Sigmoid colon (tissue), 7 donors: Measurements from ENCODE around the gene TANGO6. TPM values are rescaled to one million over a fixed set of nuclear protein-coding genes. Genes with fewer than 3 reads are reported as not detected.

Experiments
- DNase-seq: peaks from one replicate; pipeline ENCODE4 v3.0.0-alpha.2; 2019
- H3K27ac ChIP-seq, 4 donors: fragments of 200-600 bp; sonication (generic); one replicate each; pipeline ENCODE4 v1.5.1; 2016 to 2019; ENCODE audit warnings: mild to moderate bottlenecking in 1 of 4
- H3K27me3 ChIP-seq, 3 donors: fragments of 200-600 bp; sonication (generic); one replicate each; pipeline ENCODE4 v1.5.1; 2019; ENCODE audit warnings: mild to moderate bottlenecking in 1 of 3
- H3K36me3 ChIP-seq, 4 donors: fragments of 200-600 bp; sonication (generic); one replicate each; pipeline ENCODE4 v1.5.1; 2016 to 2019
- H3K4me1 ChIP-seq, 4 donors: fragments of 200-600 bp; sonication (generic); one replicate each; pipeline ENCODE4 v1.5.1; 2017 to 2019
- H3K4me3 ChIP-seq, 4 donors: fragments of 200-600 bp; sonication (generic); one replicate each; pipeline ENCODE4 v1.5.1; 2017 to 2019; ENCODE audit warnings: mild to moderate bottlenecking in 2 of 4, moderate library complexity in 1 of 4
- H3K9me3 ChIP-seq, 4 donors: fragments of 200-600 bp in 3 of 4; sonication (generic) in 3 of 4; one replicate each; pipeline versions ENCODE4 v1.5.1 to v1.6.1; 2013 to 2019
- EP300 ChIP-seq, 4 donors: sonication (generic); formaldehyde crosslinking; IDR thresholded peaks; one replicate each; pipeline ENCODE4 v1.6.1; 2017; ENCODE audit warnings: antibody characterized with exemption in 4 of 4
- POLR2A ChIP-seq, 2 donors: fragments of 450-650 bp; IDR thresholded peaks; one replicate each; pipeline ENCODE4 v1.6.1; 2016; ENCODE audit warnings: antibody characterized with exemption in 2 of 2, mild to moderate bottlenecking in 2 of 2, moderate library complexity in 2 of 2
- POLR2AphosphoS5 ChIP-seq, 4 donors: sonication (generic); formaldehyde crosslinking; IDR thresholded peaks; one replicate each; pipeline ENCODE4 v1.6.1; 2017; ENCODE audit warnings: antibody characterized with exemption in 4 of 4
- WGBS, 2 donors: extraction: QIAGEN DNeasy Blood & Tissue Kit; methylation state at CpG; one replicate each; pipeline ENCODE4 v1.1.7; 2013; 5-methylcytosine and 5-hydroxymethylcytosine counted together
- intact Hi-C: fragments of 100-400 bp; cut with DNase I; formaldehyde crosslinking; loops from one replicate; pipeline ENCODE4 v1.15.1; 2023
- polyA plus RNA-seq, 3 donors: library from polyadenylated mRNA; stranded (reverse); fragments of 200-250 nt; gene quantifications; one replicate each; pipeline ENCODE4 v1.2.3, GENCODE V29; 2013
- total RNA-seq, 4 donors: library from RNA; depleted of rRNA; stranded (reverse); fragments of >200 nt; gene quantifications; one replicate each; pipeline ENCODE4 v1.1.0, GENCODE V29; 2016
- TF ChIP-seq, protein P1 (sequence below), 4 experiments: fragments of 450-650 bp in 3 of 4; fragments of 200-600 bp in 1 of 4; IDR thresholded peaks; one replicate each; pipeline ENCODE4 v1.5.1; 2016 to 2019; ENCODE audit warnings: antibody characterized with exemption in 4 of 4, mild to moderate bottlenecking in 3 of 4, moderate library complexity in 2 of 4
- donor health status: healthy with polysubstance abuse.
- donor health status: Bipolar disorder and iron deficiency.
- donor health status: healthy.

TANGO6 gene
- total and polyA plus RNA-seq, 7 donors: 0.92 to 23.5 (median 16.0) TPM

DNA sequence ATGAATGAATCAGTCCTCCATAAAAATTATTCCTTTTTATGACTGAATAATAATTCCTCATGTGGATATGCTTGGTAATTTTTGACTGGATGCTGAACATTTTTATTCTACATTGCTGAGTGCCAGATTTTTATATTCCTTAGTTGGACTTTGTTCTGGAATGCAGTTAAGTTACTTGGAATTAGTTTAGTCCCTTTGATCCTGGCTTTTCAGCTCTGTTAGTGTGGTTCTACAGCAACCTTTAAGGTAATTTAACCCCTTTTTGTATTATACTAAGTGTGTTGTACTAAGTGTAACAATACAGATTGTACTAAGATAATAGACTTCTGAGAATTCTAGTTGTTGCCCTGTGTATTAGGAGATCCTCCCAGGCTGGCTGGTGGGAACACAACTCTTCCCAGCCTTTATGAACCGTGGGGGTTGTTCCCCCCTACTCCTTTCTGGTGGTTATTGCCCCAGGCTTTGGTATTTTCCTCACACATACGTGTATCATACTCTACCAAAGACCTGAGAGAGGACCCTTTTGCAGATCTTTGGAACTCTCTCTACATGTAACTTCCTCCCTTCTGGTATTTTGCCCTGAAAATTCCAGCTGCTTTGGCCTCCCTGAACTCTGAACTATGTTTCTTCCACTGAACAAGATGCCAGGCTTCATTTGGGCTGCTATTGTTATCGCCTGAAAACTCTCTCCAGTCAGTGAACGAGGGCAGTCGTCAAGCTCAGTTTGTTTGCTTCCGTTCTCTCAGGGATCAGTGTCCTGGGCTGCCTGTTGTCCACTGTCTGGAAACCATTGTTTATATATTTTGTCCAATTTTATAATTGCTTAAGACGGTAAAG is 30.5 kb downstream of the TANGO6 start:
- H3K36me3 ChIP-seq: peaks cover 0 to 72% (median 14%) of the 10 kb centered on the region in 4 donors
- WGBS, 2 donors: 27 to 71% methylated on average over 7 of the region's 7 CpGs
- H3K27me3 ChIP-seq: no peaks in the 10 kb centered on the region
- TF ChIP-seq EP300 (IDR thresholded peaks at IDR 0.05) (no peak), POLR2A (IDR thresholded peaks at IDR 0.05) (no peak), POLR2AphosphoS5 (IDR thresholded peaks at IDR 0.05) (no peak)
- TF ChIP-seq, protein P1, sequence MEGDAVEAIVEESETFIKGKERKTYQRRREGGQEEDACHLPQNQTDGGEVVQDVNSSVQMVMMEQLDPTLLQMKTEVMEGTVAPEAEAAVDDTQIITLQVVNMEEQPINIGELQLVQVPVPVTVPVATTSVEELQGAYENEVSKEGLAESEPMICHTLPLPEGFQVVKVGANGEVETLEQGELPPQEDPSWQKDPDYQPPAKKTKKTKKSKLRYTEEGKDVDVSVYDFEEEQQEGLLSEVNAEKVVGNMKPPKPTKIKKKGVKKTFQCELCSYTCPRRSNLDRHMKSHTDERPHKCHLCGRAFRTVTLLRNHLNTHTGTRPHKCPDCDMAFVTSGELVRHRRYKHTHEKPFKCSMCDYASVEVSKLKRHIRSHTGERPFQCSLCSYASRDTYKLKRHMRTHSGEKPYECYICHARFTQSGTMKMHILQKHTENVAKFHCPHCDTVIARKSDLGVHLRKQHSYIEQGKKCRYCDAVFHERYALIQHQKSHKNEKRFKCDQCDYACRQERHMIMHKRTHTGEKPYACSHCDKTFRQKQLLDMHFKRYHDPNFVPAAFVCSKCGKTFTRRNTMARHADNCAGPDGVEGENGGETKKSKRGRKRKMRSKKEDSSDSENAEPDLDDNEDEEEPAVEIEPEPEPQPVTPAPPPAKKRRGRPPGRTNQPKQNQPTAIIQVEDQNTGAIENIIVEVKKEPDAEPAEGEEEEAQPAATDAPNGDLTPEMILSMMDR (IDR thresholded peaks at IDR 0.05): no peak
- H3K4me1 ChIP-seq: no peaks in the 10 kb centered on the region
- no peaks in the 10 kb centered on the region for H3K9me3 ChIP-seq
- no peak overlapping the region for H3K27ac ChIP-seq
- no peak overlapping the region for H3K4me3 ChIP-seq
- intact Hi-C loops: no loop called here
- DNase-seq: no peak

DNA sequence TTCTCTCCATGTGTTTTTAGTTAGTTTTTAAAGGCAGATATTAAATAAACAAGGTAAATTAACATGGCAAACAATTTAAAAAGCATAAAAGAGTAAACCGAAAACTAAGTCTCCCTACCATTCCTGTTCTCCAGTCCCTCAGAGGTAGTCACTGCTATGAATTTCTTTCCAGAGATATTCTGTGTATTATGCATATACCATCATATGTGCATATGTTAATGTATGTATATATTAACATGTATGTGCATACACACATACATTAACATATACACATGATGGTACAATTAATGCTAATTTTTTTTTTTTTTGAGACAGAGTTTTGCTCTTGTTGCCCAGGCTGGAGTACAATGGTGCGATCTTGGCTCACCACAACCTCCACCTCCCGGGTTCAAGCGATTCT is 32.5 kb downstream of the TANGO6 start:
- Histone ChIP-seq H3K9me3 (no peaks in the 10 kb centered on the region), H3K36me3 (peaks cover 0 to 85% (median 16%) of the 10 kb centered on the region in 4 donors), H3K4me1 (no peaks in the 10 kb centered on the region), H3K27ac (no peak overlapping the region), H3K27me3 (no peaks in the 10 kb centered on the region), H3K4me3 (no peak overlapping the region)
- 91 to 100% methylated on average over 4 of the region's 4 CpGs for WGBS, 2 donors
- no peak for DNase-seq
- intact Hi-C loops: no loop called here
- TF ChIP-seq POLR2A (IDR thresholded peaks at IDR 0.05) (no peak), EP300 (IDR thresholded peaks at IDR 0.05) (no peak), POLR2AphosphoS5 (IDR thresholded peaks at IDR 0.05) (no peak)
- TF ChIP-seq, protein P1 (IDR thresholded peaks at IDR 0.05): no peak

DNA sequence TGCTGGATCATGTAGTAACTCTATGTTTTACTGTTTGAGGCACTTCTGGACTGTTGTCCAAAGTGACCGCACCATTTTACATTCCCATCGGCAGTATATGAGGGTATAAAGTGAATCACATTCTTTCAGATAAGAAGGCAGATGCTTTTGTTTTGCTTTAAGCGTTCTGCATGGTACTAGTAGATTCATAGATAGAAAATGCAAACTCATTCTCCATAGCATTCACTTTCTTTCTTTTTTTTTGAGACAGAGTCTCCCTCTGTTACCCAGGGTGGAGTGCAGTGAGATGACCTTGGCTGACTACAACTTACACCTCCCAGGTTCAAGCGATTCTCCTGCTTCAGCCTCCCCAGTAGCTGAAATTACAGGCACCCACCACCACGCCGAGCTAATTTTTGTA is 40.4 kb downstream of the TANGO6 start:
- Histone ChIP-seq H3K9me3 (no peaks in the 10 kb centered on the region), H3K27ac (no peak overlapping the region), H3K36me3 (peaks cover 0 to 47% (median 8%) of the 10 kb centered on the region in 4 donors), H3K4me1 (peaks cover 0 to 10% (median 2%) of the 10 kb centered on the region in 4 donors), H3K4me3 (no peak overlapping the region), H3K27me3 (no peaks in the 10 kb centered on the region)
- 94 to 96% methylated on average over 6 of the region's 6 CpGs for WGBS, 2 donors
- intact Hi-C loops: no loop called here
- no peak for DNase-seq
- TF ChIP-seq, protein P1 (IDR thresholded peaks at IDR 0.05): no peak
- no peak for TF ChIP-seq POLR2A (IDR thresholded peaks at IDR 0.05)
- no peak for TF ChIP-seq POLR2AphosphoS5 (IDR thresholded peaks at IDR 0.05)
- TF ChIP-seq EP300 (IDR thresholded peaks at IDR 0.05): no peak

DNA sequence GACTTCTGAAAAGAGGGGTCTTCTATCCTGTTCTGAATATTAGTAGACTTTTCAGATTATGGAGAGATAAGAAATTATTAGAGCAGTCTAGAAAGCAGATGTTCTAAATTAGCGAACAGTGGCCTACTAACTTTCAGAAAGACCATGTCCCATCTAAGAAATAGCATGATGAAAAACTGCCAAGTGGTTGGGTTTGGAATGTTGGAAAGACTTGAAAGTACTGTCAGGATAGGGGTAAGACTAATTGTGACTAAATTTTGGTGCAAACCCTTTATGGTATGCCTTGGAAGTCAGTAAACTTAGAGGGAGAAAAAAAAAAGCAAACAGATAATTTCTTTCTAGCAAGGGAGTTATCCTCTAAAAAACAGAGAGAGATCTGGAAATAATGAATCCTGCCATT is 41.1 kb downstream of the TANGO6 start:
- Histone ChIP-seq H3K4me1 (peaks cover 0 to 10% (median 2%) of the 10 kb centered on the region in 4 donors), H3K9me3 (no peaks in the 10 kb centered on the region), H3K27me3 (no peaks in the 10 kb centered on the region), H3K36me3 (peaks cover 0 to 40% (median 7%) of the 10 kb centered on the region in 4 donors), H3K27ac (peak overlapping the region in 1 of 4 donors; percentile 4), H3K4me3 (no peak overlapping the region)
- no peak for DNase-seq
- intact Hi-C loops: no loop called here
- no peak for TF ChIP-seq POLR2A (IDR thresholded peaks at IDR 0.05)
- 94 to 100% methylated on average over 1 of the region's 1 CpG for WGBS, 2 donors

DNA sequence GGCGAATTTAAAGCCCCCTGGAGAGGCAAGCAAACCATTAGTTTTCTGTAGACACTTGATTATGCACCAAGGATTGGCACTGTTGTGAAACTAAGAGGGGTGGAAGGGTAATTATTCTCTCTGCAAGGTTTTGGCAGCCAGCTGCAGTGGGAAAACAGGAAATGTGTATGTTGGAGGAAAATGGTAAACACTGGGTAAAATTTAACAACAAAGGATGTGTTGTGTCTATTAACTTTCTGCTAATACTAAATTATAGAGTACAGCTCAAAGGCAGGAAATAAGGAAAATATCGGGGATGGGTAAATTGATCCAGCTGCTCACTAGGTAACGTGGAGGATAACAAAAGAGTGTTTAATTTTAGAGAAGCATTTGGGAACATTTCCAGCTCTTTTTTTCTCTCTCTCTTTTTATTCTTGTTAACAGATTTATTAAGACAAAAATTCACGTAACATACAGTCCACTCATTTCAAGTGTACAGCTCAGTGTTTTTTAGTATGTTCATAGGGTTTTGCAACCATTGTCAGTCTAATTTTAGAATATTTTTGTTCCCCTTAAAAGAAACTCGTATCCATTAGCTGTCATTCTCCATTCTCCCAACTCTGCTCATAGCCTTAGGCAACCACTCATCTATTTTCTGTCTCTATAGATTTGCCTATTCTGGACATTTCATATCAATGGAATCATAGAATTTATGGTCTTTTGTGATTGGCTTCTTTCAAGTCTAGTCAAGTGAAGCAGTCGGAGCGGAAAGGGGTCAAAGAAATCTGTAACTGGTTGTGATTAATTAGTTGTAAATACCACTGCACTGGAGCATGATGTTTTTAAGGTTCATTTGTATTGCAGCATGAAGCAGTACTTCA is 41.8 kb downstream of the TANGO6 start:
- no peak for DNase-seq
- H3K4me3 ChIP-seq: no peak overlapping the region
- peak overlapping the region in 1 of 4 donors; percentile 4 for H3K27ac ChIP-seq
- peaks cover 0 to 33% (median 7%) of the 10 kb centered on the region in 4 donors for H3K36me3 ChIP-seq
- intact Hi-C loops: no loop called here
- 72 to 79% methylated on average over 7 of the region's 7 CpGs for WGBS, 2 donors
- peaks cover 0 to 10% (median 2%) of the 10 kb centered on the region in 4 donors for H3K4me1 ChIP-seq
- H3K27me3 ChIP-seq: no peaks in the 10 kb centered on the region
- no peaks in the 10 kb centered on the region for H3K9me3 ChIP-seq
- TF ChIP-seq POLR2A (IDR thresholded peaks at IDR 0.05): no peak
- no peak for TF ChIP-seq POLR2AphosphoS5 (IDR thresholded peaks at IDR 0.05)
- no peak for TF ChIP-seq EP300 (IDR thresholded peaks at IDR 0.05)
- TF ChIP-seq, protein P1 (IDR thresholded peaks at IDR 0.05): no peak
